GM19328 (cell line): ENCODE data around the gene IPO5.

Source experiments
- ATAC-seq: cut with Tn5 transposase; IDR thresholded peaks from one replicate; pipeline ENCODE4 v1.9.1; 2021; ENCODE audit warnings: mild to moderate bottlenecking, moderate library complexity; ENCODE audit not compliant: unreplicated experiment

IPO5 gene

DNA sequence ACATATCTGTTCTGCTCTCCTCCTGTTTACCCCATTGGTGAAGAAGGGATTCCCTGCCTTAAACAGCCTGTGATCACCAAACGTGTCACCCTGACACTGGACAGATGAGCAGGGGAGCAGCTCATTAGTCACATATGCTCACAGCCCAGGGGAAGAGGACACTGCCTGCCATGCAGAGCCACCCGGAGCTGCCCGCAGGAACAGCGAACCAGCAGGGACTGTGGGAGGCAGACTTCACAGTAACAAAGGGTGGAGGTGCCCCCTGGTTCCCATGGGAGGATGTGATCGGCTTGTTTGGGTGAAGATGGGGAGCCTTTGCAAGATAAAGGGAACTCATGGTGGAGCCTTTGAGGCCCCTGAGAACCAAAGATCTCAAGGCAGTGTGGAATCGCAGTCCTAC, 100.8 kb downstream of the IPO5 start:
- no peak for ATAC-seq

DNA sequence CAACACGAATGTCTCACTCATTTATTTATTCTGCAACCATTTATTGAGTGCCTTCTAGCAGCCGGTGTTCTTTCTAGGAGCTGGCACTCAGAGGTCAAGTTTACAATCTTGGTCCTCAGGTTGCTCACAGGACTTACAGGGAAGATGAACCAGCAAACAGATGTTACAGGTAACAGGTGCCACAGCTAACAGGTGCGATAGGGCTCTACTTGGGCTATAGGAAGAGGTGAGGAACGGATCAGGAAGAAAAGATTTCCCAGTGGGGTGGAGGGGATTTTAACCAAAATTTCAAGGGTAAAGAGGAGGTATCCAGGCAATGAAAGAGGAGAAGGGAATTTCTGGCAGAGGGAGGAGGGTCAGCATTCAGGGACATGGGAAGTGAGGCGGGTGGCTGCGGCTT, 102.1 kb downstream of the IPO5 start:
- ATAC-seq = no peak

DNA sequence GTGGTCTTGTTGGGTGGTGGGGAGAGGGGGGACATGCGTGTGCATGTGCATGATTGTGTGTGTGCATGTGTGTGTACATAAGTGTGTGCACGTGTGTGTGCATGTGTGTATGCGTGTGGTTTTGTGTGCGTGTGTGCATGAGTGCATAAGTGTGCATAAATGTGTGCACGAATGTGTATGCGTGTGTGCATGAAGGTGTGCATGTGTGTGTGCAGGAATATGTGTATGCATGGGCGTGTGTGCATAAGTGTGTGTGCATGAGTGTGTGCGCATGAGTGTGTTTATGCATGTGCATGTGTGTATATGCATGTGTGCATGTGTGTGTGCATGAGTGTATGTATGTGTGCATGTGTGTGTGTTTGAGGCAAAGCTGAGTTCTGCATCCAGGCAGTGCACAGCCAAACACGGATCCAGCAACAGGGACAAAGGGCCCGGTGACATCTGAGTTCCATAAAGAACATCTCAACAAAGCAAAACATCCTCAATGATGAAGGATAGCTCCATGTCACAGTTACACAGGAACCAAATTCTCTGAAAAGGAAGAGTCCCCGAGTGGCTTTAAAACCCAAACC, 103.5 kb downstream of the IPO5 start:
- ATAC-seq = no peak

DNA sequence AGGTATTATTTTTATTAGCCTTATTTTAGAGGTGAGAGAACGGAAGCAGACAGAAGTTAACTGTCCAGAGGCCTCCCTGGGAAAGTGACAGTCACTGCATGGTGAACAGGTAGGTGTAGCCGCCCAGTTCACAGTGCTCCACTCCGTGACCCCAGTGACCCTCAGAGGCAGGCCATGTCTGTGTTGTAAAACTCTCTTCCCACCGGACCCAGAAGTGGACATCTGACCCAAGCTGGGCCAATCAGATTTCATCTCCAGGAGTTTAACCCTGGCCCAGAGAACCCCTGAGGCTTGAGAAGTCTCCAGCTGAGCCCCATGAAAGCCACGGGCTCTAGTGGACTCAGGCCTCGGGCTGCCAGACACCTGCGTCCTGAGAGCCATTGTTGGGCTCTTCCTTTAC, 105.8 kb downstream of the IPO5 start:
- ATAC-seq = no peak

DNA sequence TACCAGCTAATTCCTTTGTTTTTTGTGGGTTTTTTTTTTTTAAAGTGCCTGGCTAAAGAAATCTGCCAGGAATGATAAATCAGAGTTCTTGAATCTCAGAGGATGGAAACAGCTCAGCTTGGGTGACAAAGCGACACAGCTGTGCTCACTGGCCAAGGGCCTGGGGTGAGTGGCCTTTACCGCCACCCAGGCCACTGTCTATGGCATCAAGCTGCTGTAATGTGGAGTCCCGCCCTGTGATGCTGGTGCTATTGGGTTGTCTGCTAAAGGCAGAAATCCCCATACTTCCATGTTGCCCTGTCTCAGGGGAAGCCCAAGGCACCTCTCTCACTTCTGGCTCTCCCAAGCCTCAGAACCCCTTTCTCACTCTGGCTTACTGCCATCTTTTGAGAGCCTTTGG, 106.8 kb downstream of the IPO5 start:
- ATAC-seq = no peak

DNA sequence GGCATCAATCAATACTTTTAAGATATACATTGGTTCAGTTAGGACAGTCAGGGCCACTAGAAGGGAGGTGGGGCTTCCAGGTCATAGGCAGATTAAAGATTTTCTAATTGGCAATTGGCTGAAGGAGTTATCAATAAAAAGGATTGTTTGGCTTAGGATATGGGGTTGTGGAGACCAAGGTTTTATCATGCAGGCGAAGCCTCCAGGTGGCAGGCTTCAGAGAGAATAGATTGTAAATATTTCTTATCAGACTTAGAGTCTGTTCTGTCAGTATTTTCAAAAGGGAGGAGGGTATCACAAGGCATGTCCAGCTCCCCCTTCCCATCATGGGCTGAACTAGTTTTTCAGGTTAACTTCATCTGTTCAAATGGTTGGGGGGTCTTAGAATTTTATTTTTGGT, 112.0 kb downstream of the IPO5 start:
- no peak for ATAC-seq

DNA sequence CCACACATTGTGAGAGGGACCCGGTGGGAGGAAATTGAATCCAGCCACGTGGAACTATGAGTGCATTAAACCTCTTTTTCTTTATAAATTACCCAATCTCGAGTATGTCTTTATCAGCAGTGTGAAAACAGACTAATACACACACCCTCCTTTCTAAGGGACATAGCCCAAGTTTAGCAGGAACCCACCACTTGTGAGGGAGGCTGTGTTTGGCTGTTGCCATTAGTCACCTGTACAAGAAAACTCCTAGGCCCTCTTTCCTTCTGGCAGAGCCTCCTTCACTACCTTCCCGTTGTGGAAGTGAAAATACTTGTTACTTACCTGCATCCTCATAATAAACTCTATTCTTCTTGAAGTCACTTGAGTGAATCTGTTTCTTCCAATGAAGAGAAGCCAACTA, 113.2 kb downstream of the IPO5 start:
- no peak for ATAC-seq

DNA sequence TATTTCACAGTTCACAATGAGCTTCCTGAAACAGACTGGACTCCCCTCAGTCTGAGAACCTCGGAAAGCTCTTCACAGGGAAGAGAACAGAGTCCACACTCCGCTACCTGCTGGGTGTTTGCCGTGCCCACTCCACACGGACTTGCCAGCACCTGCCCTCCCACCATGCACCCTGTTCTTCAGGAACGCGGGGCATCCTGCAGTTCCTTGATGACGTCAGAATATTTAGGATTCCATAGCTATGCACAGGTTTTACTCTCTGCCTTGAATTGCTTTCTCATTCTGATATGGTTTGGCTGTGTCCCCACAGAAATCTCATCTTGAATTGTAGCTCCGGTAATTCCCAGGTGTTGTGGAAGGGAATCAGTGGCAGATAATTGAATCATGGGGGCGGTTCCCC, 115.0 kb downstream of the IPO5 start:
- ATAC-seq = no peak

DNA sequence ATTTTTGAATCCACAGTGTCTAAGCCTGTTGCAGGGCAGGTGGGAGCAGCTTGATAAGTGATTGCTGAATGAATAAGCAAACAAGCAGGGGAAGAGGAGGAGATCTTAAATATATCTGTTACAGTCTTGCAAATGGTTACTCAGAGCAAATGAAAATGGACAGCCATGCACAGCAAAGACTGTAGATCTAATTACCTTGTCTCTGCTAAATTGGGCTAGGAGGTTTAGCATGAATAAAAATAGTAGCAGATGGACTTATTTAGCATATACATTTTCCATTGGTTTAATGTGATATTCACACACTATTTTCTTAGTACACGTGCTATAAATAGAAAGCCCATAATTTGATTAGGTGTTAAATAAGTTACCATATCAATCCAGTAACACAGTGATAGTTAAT, 116.5 kb downstream of the IPO5 start:
- ATAC-seq = no peak

DNA sequence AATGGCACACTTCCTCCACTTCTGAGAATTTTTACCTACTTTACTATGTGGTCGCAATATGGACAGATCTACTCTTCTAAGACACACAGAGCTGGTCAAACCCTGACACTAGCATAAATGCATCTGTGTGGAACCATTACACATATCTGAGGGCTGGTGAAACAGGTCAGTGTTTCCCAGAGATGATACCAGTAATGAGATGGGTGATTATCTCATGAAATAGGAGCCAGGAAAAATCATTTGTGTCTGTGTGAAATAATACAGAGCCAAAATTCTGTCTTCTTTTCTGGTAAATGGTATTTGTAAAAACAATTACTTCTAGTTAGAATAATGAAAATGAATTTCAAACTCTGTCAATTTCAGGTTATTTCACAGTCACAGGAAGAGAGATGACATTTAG, 117.8 kb downstream of the IPO5 start:
- no peak for ATAC-seq

DNA sequence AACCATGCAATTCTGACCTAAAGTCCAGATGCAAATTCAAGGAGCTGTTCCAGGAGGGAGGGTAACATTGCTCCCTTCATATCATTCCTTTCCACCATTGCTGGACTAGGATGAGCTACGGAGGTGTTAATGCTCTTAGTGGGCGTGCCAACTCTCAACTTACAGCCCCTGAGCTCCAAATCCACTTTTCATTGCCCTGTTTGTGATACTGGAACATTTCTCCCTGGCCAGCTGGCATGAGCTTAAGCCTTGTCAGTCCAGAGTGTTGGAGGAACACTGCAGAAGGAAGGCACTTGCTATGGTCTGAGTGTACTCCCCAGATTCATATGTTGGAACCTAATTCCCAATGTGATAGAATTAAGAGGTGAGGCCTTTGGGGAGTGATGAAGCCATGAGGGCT, 119.0 kb downstream of the IPO5 start:
- no peak for ATAC-seq
